Stimulated activated naive CD8-positive, alpha-beta T cell treated with anti-CD3 and anti-CD28 coated beads, Interleukin-15, amount 100 ng/mL, for 72 hours (primary cell): ENCODE measurements around the gene GSK3A.

Experiments
- ATAC-seq: fragments of 150-1000 bp; cut with Tn5 transposase; 2 replicates; pipeline ENCODE4 v1.10.0; 2021; ENCODE audit warnings: mild to moderate bottlenecking, moderate library complexity
- DNase-seq, 2 donors: peaks; one replicate each; pipeline ENCODE4 v3.0.0; 2021 to 2022
- H3K27ac Mint-ChIP-seq, 2 donors: one replicate each; pipeline ENCODE4 v1.8.0; 2022; ENCODE audit warnings: mild to moderate bottlenecking in 2 of 2, mixed read lengths in 2 of 2, moderate library complexity in 2 of 2
- H3K27me3 Mint-ChIP-seq: one replicate; pipeline ENCODE4 v1.8.0; 2022; ENCODE audit warnings: mixed read lengths
- H3K4me1 Mint-ChIP-seq: one replicate; pipeline ENCODE4 v1.8.0; 2022; ENCODE audit warnings: mild to moderate bottlenecking, mixed read lengths
- H3K4me3 Mint-ChIP-seq, 2 donors: one replicate each; pipeline ENCODE4 v1.8.0; 2022; ENCODE audit warnings: mild to moderate bottlenecking in 2 of 2, mixed read lengths in 2 of 2, moderate library complexity in 1 of 2
- H3K9me3 Mint-ChIP-seq, 2 donors: one replicate each; pipeline ENCODE4 v1.8.0; 2022; ENCODE audit warnings: mixed read lengths in 2 of 2

Gene GSK3A

DNA sequence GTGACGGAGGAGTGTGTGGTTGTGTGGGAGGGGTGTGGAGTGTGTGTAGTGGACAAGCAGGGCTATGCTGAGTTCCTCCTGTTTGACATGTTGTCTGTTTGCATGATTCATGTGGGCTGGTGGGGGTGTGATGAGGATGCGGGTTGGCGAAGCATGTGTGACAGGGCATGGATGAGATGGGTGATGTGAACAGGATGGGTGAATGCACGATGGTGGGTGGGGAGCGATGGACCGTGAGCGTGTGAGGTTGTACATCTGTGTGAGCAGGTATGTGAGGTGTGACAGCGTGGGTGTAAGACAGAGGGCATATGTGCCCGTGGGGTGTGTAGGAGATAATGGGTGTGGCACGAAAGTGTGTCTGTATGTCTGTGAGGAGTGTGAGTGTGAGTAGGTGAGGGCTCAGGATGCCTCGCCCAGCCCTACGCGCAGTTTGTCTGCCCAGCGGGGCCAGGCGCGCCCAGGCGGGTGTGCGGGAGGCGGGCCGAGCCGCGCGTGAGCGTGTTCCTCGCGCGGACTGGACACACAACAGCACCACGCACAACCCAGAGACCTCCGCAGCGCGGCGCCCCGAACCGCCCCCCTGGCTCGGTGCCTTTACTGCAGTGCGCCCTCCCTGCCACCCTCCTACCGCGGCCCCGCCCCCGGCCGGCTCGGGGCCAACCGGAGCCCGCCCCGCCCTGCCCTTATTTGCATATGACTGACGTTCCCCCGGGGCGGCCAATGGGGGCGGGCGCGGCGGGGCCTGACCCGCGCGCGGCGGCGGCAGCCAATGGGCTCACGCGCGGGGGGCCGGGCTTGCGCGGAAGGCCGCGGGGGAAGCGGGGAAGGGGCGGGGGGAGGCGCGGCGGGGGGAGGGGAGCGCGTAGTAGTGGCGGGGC, 41.0 kb upstream of the GSK3A start:
- DNase-seq (peak; percentile 93), ATAC-seq (peak; percentile 73)
- Mint-ChIP-seq H3K27me3 (no peaks in the 10 kb centered on the region), H3K9me3 (no peaks in the 10 kb centered on the region), H3K4me1 (peaks cover 36% of the 10 kb centered on the region), H3K4me3 (no peak overlapping the region), H3K27ac (no peak overlapping the region)

GRCh38 chr19:42282819-42283187, 40.4 kb upstream of the GSK3A start:
- H3K4me1 Mint-ChIP-seq = peaks cover 40% of the 10 kb centered on the region
- no peaks in the 10 kb centered on the region for H3K27me3 Mint-ChIP-seq
- no peak overlapping the region for H3K27ac Mint-ChIP-seq
- peak overlapping the region in 1 of 2 donors; percentile 74 for H3K4me3 Mint-ChIP-seq
- DNase-seq (no peak), ATAC-seq (no peak)
- no peaks in the 10 kb centered on the region for H3K9me3 Mint-ChIP-seq

DNA sequence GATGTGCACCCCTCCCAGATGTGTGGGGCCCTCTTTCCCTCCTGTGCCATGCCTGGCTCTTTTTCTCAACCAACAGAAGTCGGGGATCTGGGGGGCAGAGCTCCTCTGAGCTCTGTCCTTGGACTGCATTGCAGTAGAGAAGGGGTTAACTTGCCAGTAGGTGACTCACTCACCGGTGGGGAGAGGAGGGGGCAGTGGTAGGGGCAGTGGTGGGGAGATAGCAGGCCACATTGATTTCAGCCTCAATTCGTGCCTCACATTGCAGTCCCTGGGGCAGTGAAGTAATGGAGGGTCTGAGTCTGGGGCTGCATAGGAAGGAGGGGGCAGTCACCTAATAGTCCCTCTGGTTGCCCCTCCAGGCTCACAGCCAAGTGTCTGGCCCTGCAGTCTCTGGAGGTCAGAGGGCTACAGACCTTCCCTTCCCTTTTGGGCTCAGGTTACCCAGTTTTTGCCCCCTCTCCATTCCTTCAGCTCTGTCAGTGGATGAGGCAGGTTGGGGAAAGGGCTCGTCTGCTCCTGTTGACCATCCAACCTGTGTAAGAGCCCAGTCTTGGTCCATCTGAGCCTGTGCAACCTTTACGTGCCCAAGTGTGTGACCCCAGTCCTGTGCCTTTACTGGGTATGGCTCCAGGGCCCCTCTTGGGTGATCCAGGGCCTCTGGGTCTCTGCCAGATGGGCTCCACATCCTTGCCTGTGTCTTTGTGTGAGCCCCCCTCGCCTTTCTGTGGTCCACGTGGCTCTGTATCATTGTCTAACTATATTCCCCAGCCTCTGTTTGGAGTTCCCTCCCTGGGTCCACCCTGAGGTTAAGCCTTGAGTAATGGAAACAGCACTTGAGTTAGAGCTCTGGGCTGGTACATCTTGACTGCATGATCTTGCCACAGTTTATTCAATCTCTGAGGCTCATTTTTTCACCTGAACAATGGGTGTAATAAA, 39.7 kb upstream of the GSK3A start:
- Mint-ChIP-seq H3K4me1 (peaks cover 47% of the 10 kb centered on the region), H3K27ac (peak overlapping the region; percentile 1 to 9), H3K27me3 (no peaks in the 10 kb centered on the region), H3K9me3 (no peaks in the 10 kb centered on the region), H3K4me3 (peak overlapping the region; percentile 74)
- DNase-seq (no peak), ATAC-seq (no peak)

- Mint-ChIP-seq H3K4me3 (peak overlapping the region; percentile 74), H3K4me1 (peaks cover 55% of the 10 kb centered on the region)
Observed at GRCh38 chr19:42281146-42281826, 38.9 kb upstream of the GSK3A start.

DNA sequence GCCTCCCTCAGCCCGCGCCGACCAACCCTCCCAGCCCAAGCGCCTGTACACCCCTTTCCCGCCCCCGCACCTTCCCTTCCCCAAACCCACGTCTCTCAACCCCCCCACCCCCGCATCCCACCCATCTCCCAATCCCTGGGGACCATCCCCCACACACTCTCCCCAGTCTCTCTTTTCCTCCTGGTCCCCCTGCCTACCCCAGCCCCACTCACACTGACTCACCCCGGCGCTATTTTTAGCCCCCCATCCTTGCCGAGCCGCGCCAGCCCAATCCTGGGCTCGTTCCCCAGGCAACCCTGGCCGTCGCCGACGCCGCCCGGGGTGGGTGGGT, 38.4 kb upstream of the GSK3A start:
- ATAC-seq = no peak
- Mint-ChIP-seq H3K4me1 (peaks cover 55% of the 10 kb centered on the region), H3K27me3 (no peaks in the 10 kb centered on the region), H3K27ac (peak overlapping the region in 1 of 2 donors; percentile 23), H3K9me3 (no peaks in the 10 kb centered on the region), H3K4me3 (peak overlapping the region; percentile 74)
- DNase-seq = no peak

More at GRCh38 chr19:42281146-42281826, 38.9 kb upstream of the GSK3A start:
- ATAC-seq (no peak), DNase-seq (peak; percentile 48 to 50)
- Mint-ChIP-seq H3K9me3 (no peaks in the 10 kb centered on the region), H3K27me3 (no peaks in the 10 kb centered on the region), H3K27ac (no peak overlapping the region)

DNA sequence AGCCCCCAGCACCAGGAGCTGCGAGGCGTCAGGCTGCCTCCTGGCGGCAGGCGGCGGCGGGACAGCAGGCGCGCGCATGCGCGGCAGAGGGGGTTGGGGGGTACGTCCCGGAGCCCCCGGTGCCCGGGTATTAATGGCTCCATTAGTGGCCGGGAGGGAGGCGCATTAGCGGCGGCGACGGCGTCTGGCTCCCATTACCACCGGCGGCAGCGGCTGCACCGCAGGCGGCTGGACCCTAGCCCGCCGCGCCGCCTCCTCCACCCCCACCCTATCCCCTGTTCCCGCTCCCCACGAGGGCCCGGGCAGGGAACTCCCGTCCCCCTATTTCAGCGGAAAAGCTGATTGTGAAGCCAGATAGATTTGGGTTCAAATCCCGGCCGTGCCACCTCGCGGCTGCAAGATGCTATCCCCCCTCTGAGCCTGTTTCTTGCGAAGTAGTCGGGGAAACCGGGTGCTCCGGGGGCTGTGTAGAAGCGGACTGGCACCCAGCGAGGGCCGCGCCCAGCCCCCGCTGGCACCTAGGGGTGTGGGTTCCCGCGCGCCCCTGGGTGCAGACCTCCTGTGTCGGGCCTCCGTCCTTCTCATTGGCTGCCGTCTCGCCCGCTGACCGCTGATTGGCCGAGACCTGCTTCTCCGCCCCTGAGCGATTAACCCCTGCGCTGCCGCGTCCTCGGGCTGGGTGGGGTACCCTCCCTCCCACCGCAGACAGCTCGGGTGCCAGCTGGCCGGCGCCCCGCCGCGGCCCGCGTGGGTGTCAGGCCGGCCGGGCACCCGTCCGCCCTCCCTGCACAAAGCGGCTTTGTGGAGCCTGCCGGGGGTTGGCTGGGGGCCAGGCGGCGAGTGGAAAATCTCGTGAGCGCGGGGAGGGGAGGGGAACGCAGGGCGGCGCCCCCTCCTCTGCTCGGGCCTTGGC, 37.8 kb upstream of the GSK3A start:
- Mint-ChIP-seq H3K27ac (peak overlapping the region; percentile 82 to 95), H3K4me3 (peak overlapping the region; percentile 87 to 92), H3K4me1 (peaks cover 55% of the 10 kb centered on the region), H3K9me3 (no peaks in the 10 kb centered on the region), H3K27me3 (no peaks in the 10 kb centered on the region)
- peak; percentile 85 to 89 for DNase-seq
- ATAC-seq = peak; percentile 64

GRCh38 chr19:42279155-42279901, 36.9 kb upstream of the GSK3A start:
- peaks cover 55% of the 10 kb centered on the region for H3K4me1 Mint-ChIP-seq
- H3K9me3 Mint-ChIP-seq = no peaks in the 10 kb centered on the region

GRCh38 chr19:42278452-42279154, 36.2 kb upstream of the GSK3A start:
- Mint-ChIP-seq H3K27ac (peak overlapping the region in 1 of 2 donors; percentile 64), H3K27me3 (no peaks in the 10 kb centered on the region), H3K4me1 (peaks cover 58% of the 10 kb centered on the region), H3K4me3 (peak overlapping the region in 1 of 2 donors; percentile 92), H3K9me3 (no peaks in the 10 kb centered on the region)
- ATAC-seq = no peak
- no peak for DNase-seq

More at GRCh38 chr19:42279155-42279901, 36.9 kb upstream of the GSK3A start:
- H3K4me3 Mint-ChIP-seq = peak overlapping the region; percentile 87 to 92
- ATAC-seq (no peak), DNase-seq (no peak)
- no peaks in the 10 kb centered on the region for H3K27me3 Mint-ChIP-seq
- H3K27ac Mint-ChIP-seq = peak overlapping the region; percentile 82 to 95

DNA sequence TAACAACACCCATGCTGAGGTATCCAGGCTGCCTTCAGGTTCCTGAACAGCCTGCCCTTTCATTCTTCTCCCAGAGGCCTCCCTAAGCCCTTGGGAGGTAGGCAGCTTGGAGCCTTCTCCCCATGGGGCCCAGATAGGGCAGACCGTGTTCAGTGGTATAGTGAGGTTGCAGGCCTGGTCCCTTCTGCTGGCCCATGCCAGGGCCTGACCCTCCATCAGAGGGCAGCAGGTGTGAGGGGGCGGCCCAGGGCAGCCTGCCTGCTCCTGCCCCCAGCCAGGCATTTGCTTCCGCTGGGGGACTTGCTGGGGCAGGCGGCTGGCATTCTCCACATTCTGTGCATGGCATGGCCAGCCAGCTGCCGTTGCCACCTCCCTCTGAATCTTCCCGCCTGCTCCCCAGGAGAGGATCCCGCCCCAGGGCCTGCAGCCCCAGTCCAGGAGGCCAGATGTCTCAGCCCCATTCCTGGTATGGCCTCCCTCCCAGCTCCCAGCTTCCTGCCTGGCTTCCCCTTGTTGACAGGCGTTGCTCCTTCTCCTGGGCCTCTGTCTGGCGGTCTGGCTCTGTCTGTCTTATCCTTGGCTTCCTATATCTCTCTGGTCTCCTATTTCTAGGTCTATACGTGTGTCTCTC, 35.5 kb upstream of the GSK3A start:
- ATAC-seq = no peak
- no peak overlapping the region for H3K4me3 Mint-ChIP-seq
- peaks cover 62% of the 10 kb centered on the region for H3K4me1 Mint-ChIP-seq
- H3K27me3 Mint-ChIP-seq = no peaks in the 10 kb centered on the region
- DNase-seq = no peak
- H3K9me3 Mint-ChIP-seq = no peaks in the 10 kb centered on the region
- H3K27ac Mint-ChIP-seq = peak overlapping the region in 1 of 2 donors; percentile 64

DNA sequence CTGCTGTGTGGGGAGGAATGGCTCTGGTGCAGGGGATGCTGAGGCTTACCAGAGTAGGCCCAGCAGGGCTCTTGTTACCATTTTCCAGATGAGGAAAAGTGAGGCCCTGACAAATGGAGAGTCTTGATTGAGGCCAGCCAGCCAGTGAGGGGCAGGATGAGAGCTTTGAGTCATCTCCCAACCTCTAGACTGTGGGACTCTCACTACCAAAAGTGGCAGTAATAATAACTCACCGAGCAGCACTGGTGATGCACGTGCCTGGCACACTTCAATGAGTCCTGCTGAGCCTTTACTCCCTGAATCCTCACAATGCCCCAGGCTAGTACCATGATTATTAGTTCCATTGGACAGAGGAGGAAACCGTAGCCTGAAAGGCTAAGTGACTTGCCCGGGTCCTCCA, 34.4 kb upstream of the GSK3A start:
- H3K4me1 Mint-ChIP-seq = peaks cover 62% of the 10 kb centered on the region
- H3K27me3 Mint-ChIP-seq = no peaks in the 10 kb centered on the region
- no peak overlapping the region for H3K4me3 Mint-ChIP-seq
- ATAC-seq = peak; percentile 38
- DNase-seq = no peak
- H3K9me3 Mint-ChIP-seq = no peaks in the 10 kb centered on the region
- no peak overlapping the region for H3K27ac Mint-ChIP-seq

- Mint-ChIP-seq H3K4me1 (peaks cover 67% of the 10 kb centered on the region), H3K9me3 (no peaks in the 10 kb centered on the region), H3K27ac (peak overlapping the region in 1 of 2 donors; percentile 2), H3K27me3 (no peaks in the 10 kb centered on the region), H3K4me3 (peak overlapping the region; percentile 0 to 17)
- ATAC-seq (no peak), DNase-seq (no peak)
Observed at GRCh38 chr19:42276284-42276683, 33.9 kb upstream of the GSK3A start.

- Mint-ChIP-seq H3K27ac (no peak overlapping the region), H3K4me3 (peak overlapping the region; percentile 0 to 69), H3K4me1 (peaks cover 74% of the 10 kb centered on the region), H3K9me3 (no peaks in the 10 kb centered on the region), H3K27me3 (no peaks in the 10 kb centered on the region)
- ATAC-seq (no peak), DNase-seq (no peak)
Observed at GRCh38 chr19:42275517-42275916, 33.1 kb upstream of the GSK3A start.

DNA sequence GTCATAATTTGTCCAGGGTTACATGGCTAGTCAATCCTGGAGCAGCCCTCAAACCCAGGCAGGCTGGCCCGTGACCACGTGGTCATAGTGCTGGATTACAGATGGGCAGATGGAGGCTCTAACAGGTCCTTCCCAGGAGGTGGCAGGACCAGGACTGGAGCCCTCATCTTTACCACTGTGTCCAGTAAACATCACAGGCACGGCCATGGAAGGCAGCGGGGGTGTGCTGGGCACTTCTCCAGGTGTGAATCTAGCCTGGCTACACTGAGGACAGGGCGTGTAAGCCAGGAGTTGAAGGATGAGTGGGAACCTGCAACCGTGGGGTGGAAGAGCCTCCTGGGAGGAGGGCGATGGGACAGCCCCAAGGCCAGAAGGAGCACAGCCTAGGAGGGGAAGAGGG, 32.7 kb upstream of the GSK3A start:
- H3K4me1 Mint-ChIP-seq = peaks cover 78% of the 10 kb centered on the region
- peak overlapping the region in 1 of 2 donors; percentile 69 for H3K4me3 Mint-ChIP-seq
- H3K27me3 Mint-ChIP-seq = no peaks in the 10 kb centered on the region
- ATAC-seq = no peak
- H3K9me3 Mint-ChIP-seq = no peaks in the 10 kb centered on the region
- peak overlapping the region in 1 of 2 donors; percentile 71 for H3K27ac Mint-ChIP-seq
- no peak for DNase-seq
